ENCODE data around the gene ADGRL3.

- no peak for TF ChIP-seq POLR2A (IDR thresholded peaks at IDR 0.05; ENCODE audit: low read length)
- TF ChIP-seq GATA1 (IDR thresholded peaks at IDR 0.05; ENCODE audit: low read depth, low read length) = no peak
Measured at GRCh38 chr4:61739887-61740286, 539.8 kb downstream of the ADGRL3 start.

Data from erythroblast (primary cell).